Colonic mucosa (tissue), 4 donors: ENCODE measurements around the gene C14orf132. TPM values are rescaled to one million over a fixed set of nuclear protein-coding genes. Genes with fewer than 3 reads are reported as not detected.

Source experiments
- DNase-seq: peaks from one replicate; pipeline ENCODE4 v3.0.0-alpha.2; 2020
- H3K27ac ChIP-seq: fragments of 200-600 bp; one replicate; pipeline ENCODE4 v1.8.0; 2021
- H3K27me3 ChIP-seq: fragments of 200-600 bp; one replicate; pipeline ENCODE4 v1.8.0; 2021
- H3K36me3 ChIP-seq: fragments of 200-600 bp; one replicate; pipeline ENCODE4 v1.8.0; 2021
- H3K4me1 ChIP-seq: fragments of 200-600 bp; one replicate; pipeline ENCODE4 v1.8.0; 2021; ENCODE audit warnings: mild to moderate bottlenecking
- H3K4me3 ChIP-seq: fragments of 200-600 bp; one replicate; pipeline ENCODE4 v1.8.0; 2021
- H3K9ac ChIP-seq, 2 donors: one replicate each; pipeline ENCODE4 v1.7.0; 2013; ENCODE audit warnings: control low read depth in 2 of 2, low read depth in 2 of 2, low read length in 2 of 2
- H3K9me3 ChIP-seq: fragments of 200-600 bp; one replicate; pipeline ENCODE4 v1.8.0; 2021
- intact Hi-C: fragments of 100-400 bp; cut with DNase I; formaldehyde crosslinking; loops from one replicate; pipeline ENCODE4 v1.14.1; 2022
- total RNA-seq, 2 donors: library from RNA; stranded (reverse); fragmentation: NEBNext Ultra II Directional in 1 of 2; extraction: Animal tissue kit (Norgen Biotek cat#: 25700) in 1 of 2; gene quantifications; one replicate each; pipeline ENCODE4 v1.2.1, GENCODE V29; 2021
- TF ChIP-seq, protein P1 (sequence below): fragments of 200-600 bp; IDR thresholded peaks from one replicate; pipeline ENCODE4 v1.8.0; 2022; ENCODE audit warnings: antibody characterized with exemption, mild to moderate bottlenecking
- donor health status: healthy.
- donor health status: DM: no; HTN: no; CAD: no.
- donor health status: DM: no; HTN: no; CAD: no.

C14orf132 gene
- total RNA-seq, 2 donors from 2014 or later, result 2.2 to 3.6 TPM

- H3K36me3 ChIP-seq, result no peaks in the 10 kb centered on the region
- no peak for DNase-seq
- no peak overlapping the region for H3K9ac ChIP-seq
- no peak overlapping the region for H3K27ac ChIP-seq
- no peaks in the 10 kb centered on the region for H3K4me1 ChIP-seq
- no peaks in the 10 kb centered on the region for H3K27me3 ChIP-seq
- TF ChIP-seq, protein P1, sequence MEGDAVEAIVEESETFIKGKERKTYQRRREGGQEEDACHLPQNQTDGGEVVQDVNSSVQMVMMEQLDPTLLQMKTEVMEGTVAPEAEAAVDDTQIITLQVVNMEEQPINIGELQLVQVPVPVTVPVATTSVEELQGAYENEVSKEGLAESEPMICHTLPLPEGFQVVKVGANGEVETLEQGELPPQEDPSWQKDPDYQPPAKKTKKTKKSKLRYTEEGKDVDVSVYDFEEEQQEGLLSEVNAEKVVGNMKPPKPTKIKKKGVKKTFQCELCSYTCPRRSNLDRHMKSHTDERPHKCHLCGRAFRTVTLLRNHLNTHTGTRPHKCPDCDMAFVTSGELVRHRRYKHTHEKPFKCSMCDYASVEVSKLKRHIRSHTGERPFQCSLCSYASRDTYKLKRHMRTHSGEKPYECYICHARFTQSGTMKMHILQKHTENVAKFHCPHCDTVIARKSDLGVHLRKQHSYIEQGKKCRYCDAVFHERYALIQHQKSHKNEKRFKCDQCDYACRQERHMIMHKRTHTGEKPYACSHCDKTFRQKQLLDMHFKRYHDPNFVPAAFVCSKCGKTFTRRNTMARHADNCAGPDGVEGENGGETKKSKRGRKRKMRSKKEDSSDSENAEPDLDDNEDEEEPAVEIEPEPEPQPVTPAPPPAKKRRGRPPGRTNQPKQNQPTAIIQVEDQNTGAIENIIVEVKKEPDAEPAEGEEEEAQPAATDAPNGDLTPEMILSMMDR, result no peak
- no peak overlapping the region for H3K4me3 ChIP-seq
- intact Hi-C loops, result loop anchor here (10.0 kb wide), 1 partner anchor 330 kb away; no protein-coding TSS in a partner anchor
- H3K9me3 ChIP-seq, result no peaks in the 10 kb centered on the region
Observed at GRCh38 chr14:96095058-96095457, 55.9 kb downstream of the C14orf132 start.

DNA sequence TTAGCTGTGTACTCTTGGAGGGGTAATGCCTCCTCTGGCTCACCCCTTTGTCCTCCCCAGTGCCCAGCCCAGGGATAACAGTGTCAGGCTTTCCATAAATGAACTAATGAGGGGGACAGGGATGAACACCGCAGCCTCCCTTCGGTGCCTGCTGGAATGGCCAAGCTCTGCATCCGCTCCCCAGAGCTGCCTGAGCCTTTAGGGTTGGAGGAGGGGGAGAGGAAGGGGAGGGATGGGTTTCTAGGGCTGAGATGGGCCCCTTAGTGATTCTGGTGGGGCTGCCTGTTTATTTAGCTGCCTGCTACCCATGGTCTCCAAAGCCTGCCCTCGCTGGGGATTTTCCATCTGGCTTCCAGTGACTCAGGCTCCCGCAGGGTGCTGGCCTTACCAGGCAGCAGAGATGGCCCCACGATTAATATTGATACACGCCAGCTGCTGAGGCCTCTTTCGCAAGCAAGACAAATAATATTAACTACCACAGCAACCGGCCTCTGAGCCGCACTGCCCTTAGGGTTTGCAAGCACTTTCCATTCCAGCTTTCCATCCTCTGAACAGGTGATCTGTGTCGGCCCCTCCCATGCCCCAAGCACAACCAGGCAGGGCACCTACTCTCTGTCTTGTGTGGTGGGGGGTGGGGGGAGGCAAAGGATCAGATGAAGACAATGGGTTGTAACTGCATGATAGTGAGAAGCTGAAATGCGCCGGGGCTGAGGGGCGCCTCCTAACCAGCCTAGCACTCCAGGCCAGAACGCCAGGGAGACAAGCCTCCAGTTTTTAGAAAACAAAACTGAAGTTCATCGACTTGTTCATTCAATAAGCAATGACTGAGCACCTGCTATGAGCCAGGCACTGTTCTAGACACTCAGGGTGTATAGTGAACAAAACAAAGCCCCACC lies 56.7 kb downstream of the C14orf132 start:
- H3K36me3 ChIP-seq, result no peaks in the 10 kb centered on the region
- H3K27me3 ChIP-seq, result no peaks in the 10 kb centered on the region
- intact Hi-C loops, result loop anchor here (10.0 kb wide), 1 partner anchor 329 kb away; no protein-coding TSS in a partner anchor
- H3K4me3 ChIP-seq, result no peak overlapping the region
- H3K4me1 ChIP-seq, result no peaks in the 10 kb centered on the region
- peak; percentile 40 for DNase-seq
- no peak overlapping the region for H3K27ac ChIP-seq
- no peak overlapping the region for H3K9ac ChIP-seq
- TF ChIP-seq, protein P1, result no peak
- no peaks in the 10 kb centered on the region for H3K9me3 ChIP-seq

GRCh38 chr14:96096639-96097610 lies 57.8 kb downstream of the C14orf132 start:
- intact Hi-C loops, result loop anchor here (10.0 kb wide), 1 partner anchor 328 kb away; no protein-coding TSS in a partner anchor
- no peak overlapping the region for H3K9ac ChIP-seq
- H3K36me3 ChIP-seq, result no peaks in the 10 kb centered on the region
- no peak for DNase-seq
- no peaks in the 10 kb centered on the region for H3K4me1 ChIP-seq
- H3K27ac ChIP-seq, result no peak overlapping the region
- TF ChIP-seq, protein P1, result no peak
- H3K4me3 ChIP-seq, result no peak overlapping the region
- H3K9me3 ChIP-seq, result no peaks in the 10 kb centered on the region
- H3K27me3 ChIP-seq, result no peaks in the 10 kb centered on the region

GRCh38 chr14:96097752-96098151 lies 58.6 kb downstream of the C14orf132 start:
- TF ChIP-seq, protein P1, result no peak
- intact Hi-C loops, result loop anchor here (2.0 to 10.0 kb wide), 2 partner anchors 97 to 327 kb away; no protein-coding TSS in a partner anchor
- H3K36me3 ChIP-seq, result no peaks in the 10 kb centered on the region
- H3K27ac ChIP-seq, result no peak overlapping the region
- H3K4me1 ChIP-seq, result no peaks in the 10 kb centered on the region
- no peaks in the 10 kb centered on the region for H3K9me3 ChIP-seq
- no peak overlapping the region for H3K9ac ChIP-seq
- no peaks in the 10 kb centered on the region for H3K27me3 ChIP-seq
- no peak for DNase-seq
- no peak overlapping the region for H3K4me3 ChIP-seq
